Memory B cell (primary cell): ENCODE measurements around the gene DYNC2I2.
"Not testable (repeated sequence)": the region's sequence is repeated elsewhere in the genome, so short reads cannot be mapped to it uniquely, and the experiment has no call there.

Experiments used
- ATAC-seq: fragments of 150-1000 bp; cut with Tn5 transposase; 2 replicates; pipeline ENCODE4 v1.10.0; 2021; ENCODE audit warnings: low read depth, mild to moderate bottlenecking, moderate library complexity
- DNase-seq, 2 donors: peaks; one replicate each; pipeline ENCODE4 v3.0.0; 2022; ENCODE audit warnings: low spot score in 2 of 2
- H3K27ac Mint-ChIP-seq: one replicate; pipeline ENCODE4 v1.8.0; 2022; ENCODE audit warnings: mild to moderate bottlenecking, moderate library complexity, mixed read lengths
- H3K27me3 Mint-ChIP-seq: one replicate; pipeline ENCODE4 v1.8.0; 2022; ENCODE audit warnings: mixed read lengths
- H3K36me3 Mint-ChIP-seq: one replicate; pipeline ENCODE4 v1.8.0; 2022; ENCODE audit warnings: mild to moderate bottlenecking, mixed read lengths
- H3K4me1 Mint-ChIP-seq: one replicate; pipeline ENCODE4 v1.8.0; 2022; ENCODE audit warnings: mixed read lengths
- H3K4me3 Mint-ChIP-seq: one replicate; pipeline ENCODE4 v1.8.0; 2022; ENCODE audit warnings: mild to moderate bottlenecking, moderate library complexity, mixed read lengths
- H3K9me3 Mint-ChIP-seq: one replicate; pipeline ENCODE4 v1.8.0; 2022; ENCODE audit warnings: mixed read lengths

DYNC2I2 gene

GRCh38 chr9:128656416-128657343 lies at the start of gene DYNC2I2:
Gene DYNC2I2 (minus strand): TSS chr9:128656847. CDS start chr9:128656726, 121 bp downstream.
- H3K36me3 Mint-ChIP-seq: no peaks in the 10 kb centered on the region
- ATAC-seq (peak; percentile 68), DNase-seq (peak; percentile 65 to 73)
- peak within 1 kb of the TSS; percentile 95 for H3K27ac Mint-ChIP-seq
- no peaks in the 10 kb centered on the region for H3K27me3 Mint-ChIP-seq
- no peaks in the 10 kb centered on the region for H3K9me3 Mint-ChIP-seq
- H3K4me3 Mint-ChIP-seq: peak within 1 kb of the TSS; percentile 95
- peaks cover 8% of the 10 kb centered on the region for H3K4me1 Mint-ChIP-seq

GRCh38 chr9:128706045-128706444 lies 49.4 kb upstream of the DYNC2I2 start:
- DNase-seq (no peak), ATAC-seq (no peak)
- Mint-ChIP-seq H3K4me3 (no peak overlapping the region), H3K4me1 (peaks cover 12% of the 10 kb centered on the region), H3K36me3 (no peaks in the 10 kb centered on the region), H3K9me3 (no peaks in the 10 kb centered on the region), H3K27ac (no peak overlapping the region), H3K27me3 (no peaks in the 10 kb centered on the region)

- no peaks in the 10 kb centered on the region for H3K36me3 Mint-ChIP-seq
- peaks cover 12% of the 10 kb centered on the region for H3K4me1 Mint-ChIP-seq
- no peak overlapping the region for H3K27ac Mint-ChIP-seq
- no peaks in the 10 kb centered on the region for H3K27me3 Mint-ChIP-seq
- DNase-seq (no peak), ATAC-seq (no peak)
- no peak overlapping the region for H3K4me3 Mint-ChIP-seq
- H3K9me3 Mint-ChIP-seq: no peaks in the 10 kb centered on the region
Observed at GRCh38 chr9:128705051-128705965, 48.7 kb upstream of the DYNC2I2 start.

GRCh38 chr9:128704356-128704670 lies 47.7 kb upstream of the DYNC2I2 start:
- Mint-ChIP-seq H3K27ac (no peak overlapping the region), H3K4me3 (no peak overlapping the region)

DNA sequence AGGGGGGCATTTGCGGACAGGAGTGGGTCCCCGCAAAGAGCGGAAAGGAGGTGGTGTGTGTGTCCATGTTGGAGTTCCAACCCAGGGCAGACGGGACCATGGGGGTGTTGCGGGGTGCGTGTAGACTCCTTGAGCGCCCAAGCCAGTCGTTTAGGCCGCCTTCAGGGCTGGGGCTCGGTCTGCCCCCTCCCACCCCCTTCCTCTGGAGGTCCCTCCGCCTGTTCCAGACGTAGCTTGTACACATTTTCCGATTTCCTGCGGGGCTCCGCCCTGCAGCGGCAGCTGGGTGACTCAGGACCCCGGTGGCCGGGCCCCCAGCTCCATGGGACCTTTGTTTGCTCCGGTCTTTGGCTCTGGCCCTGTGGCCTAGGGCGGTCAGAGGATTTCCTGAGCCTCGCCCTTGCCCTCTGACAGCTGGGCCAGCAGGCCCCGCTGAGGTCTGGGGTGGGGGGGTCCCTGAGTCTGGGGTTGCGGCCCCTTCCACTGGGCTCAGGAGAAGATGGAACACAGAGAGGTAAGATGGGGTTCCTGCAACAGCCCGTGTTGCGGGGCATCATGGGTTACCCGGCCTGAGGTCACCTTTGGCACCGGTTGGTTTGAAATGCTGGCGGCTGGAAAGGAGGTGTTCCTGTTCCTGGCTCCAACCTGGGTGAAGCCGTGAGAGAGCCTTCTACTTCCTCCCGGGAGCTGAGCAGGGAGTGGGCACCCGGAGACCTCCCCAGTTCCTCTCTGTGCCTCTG lies 47.1 kb upstream of the DYNC2I2 start:
- Mint-ChIP-seq H3K36me3 (no peaks in the 10 kb centered on the region), H3K4me1 (peaks cover 12% of the 10 kb centered on the region), H3K9me3 (no peaks in the 10 kb centered on the region), H3K4me3 (peak overlapping the region; percentile 86), H3K27me3 (no peaks in the 10 kb centered on the region), H3K27ac (no peak overlapping the region)
- DNase-seq (no peak), ATAC-seq (no peak)

More at GRCh38 chr9:128704356-128704670, 47.7 kb upstream of the DYNC2I2 start:
- no peak for DNase-seq
- Mint-ChIP-seq H3K27me3 (no peaks in the 10 kb centered on the region), H3K9me3 (no peaks in the 10 kb centered on the region), H3K4me1 (peaks cover 12% of the 10 kb centered on the region), H3K36me3 (no peaks in the 10 kb centered on the region)
- no peak for ATAC-seq

DNA sequence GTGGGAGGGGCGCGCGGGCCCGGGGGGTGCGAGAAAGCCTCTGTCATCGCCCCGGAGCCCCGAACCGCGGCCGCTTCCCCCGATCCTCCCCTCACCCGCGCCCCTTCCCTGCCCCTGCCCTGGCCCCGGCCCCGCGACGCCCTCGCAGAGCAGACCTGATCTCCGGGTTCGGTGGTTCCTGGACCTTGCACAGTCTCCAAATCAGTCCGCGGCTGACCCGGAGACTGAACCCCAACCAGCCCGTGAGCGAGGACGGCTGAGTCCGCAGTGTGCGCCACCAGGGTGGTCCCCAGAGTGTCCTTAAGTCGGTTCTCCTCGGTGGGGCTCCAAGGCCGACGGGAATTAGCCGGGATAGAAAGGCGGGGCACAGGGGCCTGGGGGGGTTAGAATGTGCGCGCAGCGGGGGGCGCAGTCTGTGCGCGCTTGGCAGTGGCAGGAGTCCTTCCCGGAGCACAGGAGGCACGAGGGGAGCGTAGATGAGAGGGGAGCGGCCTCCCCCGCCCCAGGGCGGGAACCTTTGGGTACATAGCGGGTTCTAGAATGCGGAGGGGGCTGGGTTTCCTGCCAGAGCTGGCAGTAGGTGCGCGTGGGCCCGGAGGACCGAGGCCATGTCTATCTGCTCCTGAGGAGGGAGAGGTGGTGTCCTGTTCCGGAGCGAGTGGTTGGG lies 46.4 kb upstream of the DYNC2I2 start:
- H3K27me3 Mint-ChIP-seq: no peaks in the 10 kb centered on the region
- no peaks in the 10 kb centered on the region for H3K36me3 Mint-ChIP-seq
- ATAC-seq: peak; percentile 20
- peak overlapping the region; percentile 86 for H3K4me3 Mint-ChIP-seq
- DNase-seq: no peak
- H3K27ac Mint-ChIP-seq: peak overlapping the region; percentile 78
- peaks cover 12% of the 10 kb centered on the region for H3K4me1 Mint-ChIP-seq
- no peaks in the 10 kb centered on the region for H3K9me3 Mint-ChIP-seq

DNA sequence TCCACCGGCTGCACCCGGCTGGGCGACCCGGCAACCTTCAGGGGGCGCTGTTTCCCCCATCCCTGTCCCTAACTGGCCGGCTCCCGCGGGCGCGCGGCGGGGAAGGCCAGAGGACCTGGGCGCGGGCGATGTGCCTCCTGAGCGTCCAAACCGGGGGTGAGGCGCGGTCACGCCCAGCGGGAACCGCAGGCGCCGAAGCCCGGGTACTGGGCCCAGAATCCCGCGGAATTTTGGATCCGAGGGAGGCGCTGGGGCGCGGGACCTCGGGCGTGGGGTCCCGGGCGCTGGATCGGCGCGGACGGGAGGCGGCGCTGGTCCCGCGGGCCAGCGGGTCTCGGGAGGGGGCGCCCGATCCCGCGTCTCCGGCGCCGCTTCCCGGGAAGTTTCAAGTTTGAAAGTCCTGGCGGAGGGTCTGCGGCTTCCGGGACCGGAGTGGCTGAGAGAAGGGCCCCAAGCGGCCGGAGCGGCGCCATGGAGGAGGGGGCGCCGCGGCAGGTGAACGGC lies 45.9 kb upstream of the DYNC2I2 start, which contains the start of gene PKN3:
Gene PKN3 (plus strand): TSS at position 59 of the 504 bp plus-strand sequence. CDS start 413 bp downstream, at position 472.
- H3K27ac Mint-ChIP-seq: peak within 1 kb of the TSS; percentile 78
- H3K9me3 Mint-ChIP-seq: no peaks in the 10 kb centered on the region
- H3K36me3 Mint-ChIP-seq: no peaks in the 10 kb centered on the region
- H3K27me3 Mint-ChIP-seq: no peaks in the 10 kb centered on the region
- DNase-seq (peak; percentile 89 to 94), ATAC-seq (peak; percentile 91)
- H3K4me3 Mint-ChIP-seq: peak within 1 kb of the TSS; percentile 86
- peaks cover 12% of the 10 kb centered on the region for H3K4me1 Mint-ChIP-seq

- DNase-seq: no peak
- Mint-ChIP-seq H3K27me3 (no peaks in the 10 kb centered on the region), H3K4me1 (peaks cover 12% of the 10 kb centered on the region), H3K9me3 (no peaks in the 10 kb centered on the region), H3K36me3 (peaks cover 1% of the 10 kb centered on the region), H3K4me3 (peak overlapping the region; percentile 62), H3K27ac (no peak overlapping the region)
- no peak for ATAC-seq
Observed at GRCh38 chr9:128701227-128701854, 44.7 kb upstream of the DYNC2I2 start.

GRCh38 chr9:128699096-128699795 lies 42.6 kb upstream of the DYNC2I2 start:
- not testable (repeated sequence) for H3K4me3 Mint-ChIP-seq, ATAC-seq, H3K27me3 Mint-ChIP-seq, H3K27ac Mint-ChIP-seq, DNase-seq, H3K36me3 Mint-ChIP-seq, H3K9me3 Mint-ChIP-seq
- peaks cover 12% of the 10 kb centered on the region for H3K4me1 Mint-ChIP-seq

DNA sequence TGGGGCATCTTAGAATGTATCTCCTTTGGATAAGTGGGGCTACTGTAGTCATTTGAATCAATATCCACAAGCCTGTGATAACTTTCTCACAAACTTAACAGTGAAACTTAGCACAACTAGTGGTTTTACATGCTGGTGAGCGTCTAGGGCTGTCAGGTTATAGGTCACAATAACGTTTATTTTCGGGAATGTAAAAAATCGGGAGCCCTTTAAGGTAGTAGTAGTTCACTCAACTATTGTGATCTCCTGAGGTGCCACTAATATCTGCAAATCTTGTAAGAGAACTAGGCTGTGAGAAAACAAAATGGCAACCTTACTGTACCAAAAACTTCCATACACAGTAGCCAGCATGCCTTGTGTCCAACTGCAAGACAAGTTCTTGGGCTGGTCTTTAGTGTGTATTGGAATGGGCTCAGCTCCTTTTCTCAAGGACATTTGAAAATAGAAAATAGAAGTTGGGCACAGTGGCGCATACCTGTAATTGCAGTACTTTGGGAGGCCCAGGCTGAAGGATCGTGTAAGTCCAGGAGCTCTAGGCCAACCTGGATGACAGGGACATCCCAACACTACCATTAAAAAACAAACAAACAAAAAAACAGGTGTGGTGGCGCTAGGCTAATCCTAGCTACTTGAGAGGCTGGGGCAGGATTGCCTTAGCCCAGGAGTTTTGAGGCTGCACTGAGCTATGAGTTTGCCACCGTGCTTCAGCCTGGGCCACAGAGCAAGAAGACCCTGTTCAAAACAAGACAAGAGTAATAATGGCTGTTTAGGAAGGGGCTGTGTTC lies 40.5 kb upstream of the DYNC2I2 start:
- DNase-seq: no peak
- no peak for ATAC-seq
- Mint-ChIP-seq H3K27me3 (no peaks in the 10 kb centered on the region), H3K4me3 (no peak overlapping the region), H3K36me3 (peaks cover 15% of the 10 kb centered on the region), H3K27ac (no peak overlapping the region), H3K9me3 (no peaks in the 10 kb centered on the region), H3K4me1 (peaks cover 11% of the 10 kb centered on the region)

DNA sequence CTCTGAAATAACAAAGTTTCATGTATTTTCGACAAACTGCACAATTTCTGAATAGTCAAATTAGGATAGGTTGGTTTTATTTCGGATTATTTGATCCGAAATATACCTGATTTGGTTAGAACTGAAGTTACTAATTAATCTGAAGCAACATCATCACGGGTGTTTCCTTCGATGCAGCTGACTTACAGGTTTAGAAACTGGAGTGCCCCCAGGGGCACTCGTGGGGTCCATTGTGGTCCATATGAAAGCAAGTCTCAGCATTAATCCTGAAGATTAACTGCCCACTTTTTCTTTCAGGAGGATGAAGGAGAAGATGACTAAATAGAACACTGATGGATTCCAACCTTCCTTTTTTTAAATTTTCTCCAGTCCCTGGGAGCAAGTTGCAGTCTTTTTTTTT lies 37.7 kb upstream of the DYNC2I2 start:
- H3K27ac Mint-ChIP-seq: no peak overlapping the region
- H3K36me3 Mint-ChIP-seq: peaks cover 18% of the 10 kb centered on the region
- peaks cover 14% of the 10 kb centered on the region for H3K4me1 Mint-ChIP-seq
- no peak overlapping the region for H3K4me3 Mint-ChIP-seq
- ATAC-seq (no peak), DNase-seq (no peak)
- H3K9me3 Mint-ChIP-seq: no peaks in the 10 kb centered on the region
- H3K27me3 Mint-ChIP-seq: no peaks in the 10 kb centered on the region

DNA sequence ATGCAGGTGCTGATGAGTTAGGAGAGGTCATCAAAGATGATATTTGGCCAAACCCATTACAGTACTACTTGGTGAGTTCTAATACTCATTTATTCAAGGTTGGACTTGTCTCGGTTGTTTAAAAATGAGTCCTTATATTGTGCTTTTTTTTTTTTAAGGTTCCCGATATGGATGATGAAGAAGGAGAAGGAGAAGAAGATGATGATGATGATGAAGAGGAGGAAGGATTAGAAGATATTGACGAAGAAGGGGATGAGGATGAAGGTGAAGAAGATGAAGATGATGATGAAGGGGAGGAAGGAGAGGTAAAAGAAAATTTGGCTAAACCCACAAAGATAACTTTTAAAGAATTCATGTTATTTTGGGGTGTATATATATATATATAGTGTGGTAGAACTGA lies 37.1 kb upstream of the DYNC2I2 start:
- not testable (repeated sequence) for H3K4me3 Mint-ChIP-seq, H3K27me3 Mint-ChIP-seq, DNase-seq, H3K9me3 Mint-ChIP-seq, ATAC-seq
- Mint-ChIP-seq H3K36me3 (peaks cover 18% of the 10 kb centered on the region), H3K4me1 (peaks cover 14% of the 10 kb centered on the region), H3K27ac (peak overlapping the region; percentile 24)
